DMS79 (cell line): ENCODE data around the gene PCGF3.
"Not testable (repeated sequence)": the region's sequence is repeated elsewhere in the genome, so short reads cannot be mapped to it uniquely, and the experiment has no call there.

Experiments used
- DNase-seq: peaks from one replicate; lab custom pipeline; 2025; lab: John Stamatoyannopoulos, UW

PCGF3 gene

GRCh38 chr4:704198-704891 is 1.3 kb upstream of the PCGF3 start:
- no peak for DNase-seq

GRCh38 chr4:704971-705277 is 708 bp upstream of the PCGF3 start:
- no peak for DNase-seq

DNA sequence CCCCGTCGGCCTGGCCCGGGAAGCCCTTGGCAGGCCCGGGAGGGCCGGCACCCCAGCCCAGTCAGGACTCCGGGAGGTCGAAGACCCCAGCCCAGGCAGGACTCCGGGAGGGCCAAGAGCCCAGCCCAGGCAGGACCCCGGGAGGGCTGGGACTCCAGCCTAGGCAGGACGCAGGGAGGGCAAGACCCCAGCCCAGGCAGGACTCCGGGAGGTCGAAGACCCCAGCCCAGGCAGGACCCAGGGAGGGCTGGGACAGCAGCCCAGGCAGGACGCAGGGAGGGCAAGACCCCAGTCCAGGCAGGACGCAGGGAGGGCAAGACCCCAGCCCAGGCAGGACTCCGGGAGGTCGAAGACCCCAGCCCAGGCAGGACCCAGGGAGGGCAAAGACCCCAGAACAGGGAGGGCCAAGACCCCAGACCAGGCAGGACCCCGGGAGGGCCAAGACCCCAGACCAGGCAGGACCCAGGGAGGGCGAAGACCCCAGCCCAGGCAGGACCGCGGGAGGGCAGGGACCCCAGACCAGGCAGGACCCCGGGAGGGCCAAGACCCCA is 526 bp downstream of the PCGF3 start:
- not testable (repeated sequence) for DNase-seq

- no peak for DNase-seq
Measured at GRCh38 chr4:706834-707598, 1.4 kb downstream of the PCGF3 start.

DNA sequence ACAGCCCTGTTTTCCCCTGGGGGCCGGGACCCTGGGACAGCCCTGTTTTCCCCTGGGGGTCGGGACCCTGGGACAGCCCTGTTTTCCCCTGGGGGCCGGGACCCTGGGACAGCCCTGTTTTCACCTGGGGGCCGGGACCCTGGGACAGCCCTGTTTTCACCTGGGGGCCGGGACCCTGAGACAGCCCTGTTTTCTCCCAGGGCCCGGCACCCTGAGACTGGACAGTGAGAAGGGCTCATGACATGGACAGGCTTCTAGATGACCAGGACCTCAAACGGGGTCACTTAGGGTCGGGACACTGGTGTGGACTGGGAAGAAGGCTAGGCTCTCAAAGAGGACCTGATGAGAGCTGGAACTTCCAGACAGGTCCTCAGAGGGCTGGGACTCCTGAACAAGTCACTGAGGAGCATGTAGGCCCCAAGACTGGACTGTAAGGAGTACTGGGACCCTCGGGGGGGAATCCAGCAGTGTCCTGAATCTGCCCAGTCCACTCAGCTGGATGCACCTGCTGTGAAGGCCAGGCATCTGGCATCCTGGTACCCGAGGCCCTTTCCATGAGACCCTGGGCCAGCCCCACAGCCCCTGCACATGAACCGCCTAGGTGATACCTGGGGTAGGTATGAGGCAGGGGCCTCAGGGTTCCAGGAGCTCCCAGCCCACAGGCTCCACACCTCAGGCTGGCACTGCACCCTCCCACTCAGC is 2.4 kb downstream of the PCGF3 start:
- DNase-seq: no peak

GRCh38 chr4:708631-708933 is 3.0 kb downstream of the PCGF3 start:
- DNase-seq: no peak

DNA sequence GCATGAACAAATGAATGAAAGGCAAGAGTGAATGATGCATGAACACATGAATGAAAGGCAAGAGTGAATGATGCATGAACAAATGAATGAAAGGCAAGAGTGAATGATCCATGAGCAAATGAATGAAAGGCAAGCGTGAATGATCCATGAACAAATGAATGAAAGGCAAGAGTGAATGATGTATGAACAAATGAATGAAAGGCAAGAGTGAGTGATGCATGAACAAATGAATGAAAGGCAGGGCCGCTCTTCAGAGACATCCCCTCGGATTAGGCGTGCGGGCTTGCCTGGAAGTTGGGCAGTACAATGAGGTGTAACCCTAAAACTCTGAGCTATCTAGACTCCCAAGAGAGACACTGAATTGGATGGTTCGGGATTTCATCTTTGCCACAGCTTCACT is 3.7 kb downstream of the PCGF3 start:
- DNase-seq: no peak

GRCh38 chr4:710116-710515 is 4.5 kb downstream of the PCGF3 start:
- DNase-seq: no peak

DNA sequence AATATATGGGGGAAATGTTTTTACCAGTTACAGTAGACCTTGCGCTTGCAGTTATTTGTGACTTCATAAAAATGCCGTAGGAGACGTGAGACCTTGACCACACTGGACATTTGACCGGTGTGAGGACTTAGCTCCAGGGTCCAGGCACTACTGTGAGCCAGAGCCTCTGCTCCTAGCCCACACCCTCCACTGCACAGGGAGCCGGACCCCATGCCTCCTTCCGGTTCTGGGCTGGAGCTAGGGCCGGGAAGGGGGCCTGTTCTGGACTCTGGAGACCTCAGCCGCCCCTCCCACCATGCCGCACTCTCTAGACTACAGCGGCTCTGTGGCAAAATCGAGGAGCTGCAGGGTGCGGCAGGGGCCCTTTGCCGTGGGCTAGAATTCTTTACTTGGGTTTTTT is 5.3 kb downstream of the PCGF3 start:
- DNase-seq: no peak

DNA sequence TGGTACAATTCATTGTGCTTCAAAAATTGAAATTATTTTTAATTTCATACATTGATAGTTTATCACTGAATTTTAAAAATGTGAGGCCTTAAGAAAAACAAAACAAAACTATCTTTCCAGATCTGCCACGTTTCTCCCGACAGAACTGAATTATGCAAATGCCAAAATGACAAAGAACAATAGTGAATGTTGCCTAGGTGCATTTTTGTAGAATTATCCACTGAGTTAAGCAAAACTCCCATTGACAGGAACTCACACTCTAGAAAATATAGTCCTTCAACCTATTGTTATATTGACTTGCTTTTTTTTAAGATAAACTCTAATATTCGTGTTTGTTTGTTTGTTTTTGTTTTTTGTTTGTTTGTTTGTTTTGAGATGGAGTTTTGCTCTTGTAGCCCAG is 6.5 kb downstream of the PCGF3 start:
- DNase-seq: no peak

DNA sequence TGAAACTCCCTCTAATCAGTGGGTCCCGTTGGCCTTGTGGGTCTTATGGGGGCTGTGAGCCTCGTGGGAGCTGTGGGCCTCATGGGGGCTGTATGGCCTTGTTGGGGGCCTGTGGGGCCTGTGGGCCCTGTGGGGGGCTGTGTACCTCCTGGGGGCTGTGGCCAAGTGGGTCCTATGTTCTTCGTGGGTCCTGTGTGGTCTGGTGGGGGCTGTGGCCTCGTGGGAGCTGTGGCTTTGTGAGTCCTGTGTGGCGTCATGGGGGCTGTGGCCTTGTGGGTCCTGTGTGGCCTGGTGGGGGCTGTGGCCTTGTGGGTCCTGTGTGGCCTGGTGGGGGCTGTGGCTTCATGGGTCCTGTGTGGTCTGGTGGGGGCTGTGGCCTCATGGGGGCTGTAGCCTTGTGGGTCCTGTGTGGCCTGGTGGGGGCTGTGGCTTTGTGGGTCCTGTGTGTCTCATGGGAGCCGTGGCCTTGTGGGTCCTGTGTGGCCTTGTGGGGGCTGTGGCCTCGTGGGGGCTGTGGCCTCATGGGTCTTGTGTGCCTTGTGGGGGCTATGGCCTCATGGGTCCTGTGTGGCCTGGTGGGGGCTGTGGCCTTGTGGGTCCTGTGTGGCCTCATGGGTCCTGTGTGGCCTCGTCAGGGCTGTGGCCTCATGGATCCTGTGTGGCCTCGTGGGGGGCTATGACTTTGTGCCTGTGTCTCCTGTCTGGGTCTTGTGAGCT is 7.4 kb downstream of the PCGF3 start:
- DNase-seq: no peak

DNA sequence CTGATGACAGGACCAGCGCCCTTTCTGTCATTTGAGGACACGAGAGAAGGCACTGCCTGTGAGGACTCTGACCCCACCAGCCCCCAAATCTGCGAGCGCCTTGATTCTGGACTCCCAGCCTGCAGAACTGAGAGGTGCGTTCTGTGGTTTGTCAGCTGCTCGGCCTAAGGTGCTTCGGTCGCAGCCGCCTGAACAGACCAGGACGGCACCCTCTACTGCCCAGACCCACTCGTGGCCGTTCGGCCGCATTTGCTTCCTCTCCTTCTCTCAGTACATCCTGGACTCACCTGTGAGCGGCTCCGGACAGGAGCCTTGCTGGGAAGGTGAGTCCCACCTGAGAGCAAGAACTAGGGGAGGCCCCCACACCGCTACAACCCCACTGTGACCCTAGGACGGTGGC is 8.5 kb downstream of the PCGF3 start:
- DNase-seq: no peak

- no peak for DNase-seq
Measured at GRCh38 chr4:717601-718320, 12.1 kb downstream of the PCGF3 start.

- no peak for DNase-seq
Measured at GRCh38 chr4:718460-718859, 12.8 kb downstream of the PCGF3 start.

DNA sequence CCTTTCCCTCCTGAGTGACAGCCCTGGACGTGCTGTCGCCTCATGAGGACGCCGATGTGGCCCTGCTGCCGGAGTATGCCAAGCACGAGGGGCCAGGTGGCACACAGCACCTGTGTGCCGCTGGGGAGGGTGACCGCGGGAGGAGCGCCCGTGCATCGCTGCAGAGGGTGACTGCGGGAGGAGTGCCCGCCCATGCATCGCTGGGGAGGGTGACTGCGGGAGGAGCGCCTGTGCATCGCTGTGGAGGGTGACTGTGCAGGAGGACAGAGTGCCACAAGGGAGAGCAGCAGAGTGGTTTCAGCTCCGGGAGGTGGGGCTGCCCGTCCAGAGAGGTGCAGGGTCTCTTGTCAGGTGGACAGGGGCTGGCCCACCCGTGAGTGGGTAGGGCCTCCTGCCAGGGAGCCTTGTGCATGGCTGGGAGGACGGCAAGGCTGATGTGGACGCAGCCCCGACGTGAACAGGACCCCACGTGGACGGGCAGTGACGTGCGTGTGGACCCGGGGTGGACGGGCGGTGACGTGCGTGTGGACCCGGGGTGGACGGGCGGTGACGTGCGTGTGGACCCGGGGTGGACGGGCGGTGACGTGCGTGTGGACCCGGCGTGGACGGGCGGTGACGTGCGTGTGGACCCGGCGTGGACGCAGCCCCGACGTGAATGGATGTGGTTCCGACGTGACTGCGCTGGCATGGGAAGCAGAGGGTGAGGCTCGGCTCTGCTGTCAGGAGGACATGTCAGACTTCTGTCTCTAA is 14.7 kb downstream of the PCGF3 start:
- DNase-seq: no peak

DNA sequence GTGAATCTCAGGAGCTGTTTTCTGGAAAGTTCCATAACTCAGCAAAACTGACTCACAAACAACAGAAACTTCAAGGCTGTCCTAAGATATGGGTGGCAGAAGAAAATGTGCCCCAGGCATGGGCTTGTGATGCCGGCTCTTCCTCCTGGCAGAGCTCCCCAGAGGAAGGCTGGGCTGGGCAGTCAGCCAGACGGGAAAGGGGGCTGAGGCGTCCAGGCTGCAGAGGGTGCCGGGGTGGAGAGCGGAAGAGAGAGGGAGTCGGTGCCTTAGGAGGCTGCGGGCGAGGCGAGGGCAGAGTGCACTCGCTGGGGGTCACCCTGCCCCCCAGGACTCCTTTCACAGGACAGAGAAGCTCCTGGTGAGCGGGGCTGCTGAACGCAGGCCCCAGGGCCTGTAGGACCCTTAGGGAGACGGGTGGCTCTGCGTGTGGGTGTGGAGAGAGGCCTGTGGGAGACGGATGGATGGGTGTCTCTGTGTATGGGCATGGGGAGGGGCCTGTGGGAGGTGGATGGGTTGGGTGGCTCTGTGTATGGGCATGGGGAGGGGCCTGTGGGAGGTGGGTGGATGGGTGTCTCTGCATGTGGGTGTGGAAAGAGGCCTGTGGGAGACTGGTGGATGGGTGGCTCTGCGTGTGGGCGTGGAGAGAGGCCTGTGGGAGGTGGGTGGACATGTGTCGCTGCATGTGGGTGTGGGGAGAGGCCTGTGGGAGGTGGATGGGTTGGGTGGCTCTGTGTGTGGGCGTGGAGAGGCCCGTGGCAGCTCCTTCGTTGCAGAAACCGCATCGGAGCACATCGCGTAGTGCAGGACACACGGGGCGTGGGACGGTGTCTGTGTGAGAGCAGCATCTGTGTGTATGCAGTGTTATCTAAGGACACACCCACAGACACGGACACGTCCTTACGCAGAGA is 15.9 kb downstream of the PCGF3 start:
- no peak for DNase-seq

DNA sequence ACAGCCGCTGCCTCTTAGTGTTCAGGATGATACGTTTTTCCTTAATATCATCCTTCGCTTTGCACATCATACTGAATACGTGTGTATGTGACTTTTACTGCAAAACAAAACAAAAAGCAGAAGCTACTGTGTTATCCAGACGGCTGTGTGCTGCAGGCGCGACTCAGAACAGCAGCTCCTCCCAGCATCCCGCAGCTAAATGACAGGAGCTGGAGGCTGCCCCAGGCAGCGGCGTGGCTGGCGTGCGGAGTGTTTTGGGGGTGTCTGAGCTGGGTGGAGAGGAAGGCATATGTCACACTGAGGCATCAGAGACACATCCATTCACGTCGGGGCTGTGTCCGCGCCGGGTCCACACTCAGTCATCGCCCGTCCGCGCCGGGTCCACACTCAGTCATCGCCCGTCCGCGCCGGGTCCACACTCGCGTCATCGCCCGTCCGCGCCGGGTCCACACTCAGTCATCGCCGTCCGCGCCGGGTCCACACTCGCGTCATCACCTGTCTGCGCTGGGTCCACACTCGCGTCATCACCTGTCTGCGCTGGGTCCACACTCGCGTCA is 16.6 kb downstream of the PCGF3 start:
- no peak for DNase-seq

- DNase-seq: no peak
Measured at GRCh38 chr4:722851-723360, 17.3 kb downstream of the PCGF3 start.

GRCh38 chr4:723751-724530 is 18.3 kb downstream of the PCGF3 start:
- no peak for DNase-seq
